Neural cell (in vitro differentiated cells): ENCODE data around the gene DOCK10. TPM values are rescaled to one million over a fixed set of nuclear protein-coding genes. Genes with fewer than 3 reads are reported as not detected.

Experiments used
- H2AFZ ChIP-seq: fragments of 200-600, 300-800 bp; sonication (generic), shearing (Covaris generic); 2 replicates; pipeline ENCODE4 v1.6.0; 2014; ENCODE audit warnings: low read depth, mild to moderate bottlenecking, antibody characterized with exemption, low read length, moderate library complexity
- H3F3A ChIP-seq: fragments of 200-600 bp; shearing (Covaris generic); 2 replicates; pipeline ENCODE4 v1.6.1; 2016; ENCODE audit warnings: mild to moderate bottlenecking, moderate library complexity, mixed read lengths, antibody characterized with exemption, low read length; ENCODE audit not compliant: insufficient read depth, poor library complexity, severe bottlenecking
- H3K27ac ChIP-seq: fragments of 200-600, 300-800 bp; sonication (generic), shearing (Covaris generic); 2 replicates; pipeline ENCODE4 v1.5.1; 2014; ENCODE audit warnings: mild to moderate bottlenecking, low read length, moderate library complexity
- H3K27me3 ChIP-seq: fragments of 300-800, 200-600 bp; sonication (generic), shearing (Covaris generic); 2 replicates; pipeline ENCODE4 v1.6.0; 2014; ENCODE audit warnings: mild to moderate bottlenecking, low read depth, low read length, moderate library complexity; ENCODE audit not compliant: insufficient read depth
- H3K36me3 ChIP-seq: fragments of 300-800, 200-600 bp; sonication (generic), shearing (Covaris generic); 2 replicates; pipeline ENCODE4 v1.5.1; 2014; ENCODE audit warnings: mild to moderate bottlenecking, antibody characterized with exemption, low read length, moderate library complexity; ENCODE audit not compliant: insufficient read depth
- H3K4me2 ChIP-seq: fragments of 300-800, 200-600 bp; sonication (generic), shearing (Covaris generic); 2 replicates; pipeline ENCODE4 v1.6.0; 2014; ENCODE audit warnings: mild to moderate bottlenecking, low read length
- H3K4me3 ChIP-seq: fragments of 300-800, 200-600 bp; sonication (generic), shearing (Covaris generic); 2 replicates; pipeline ENCODE4 v1.5.1; 2014; ENCODE audit warnings: mild to moderate bottlenecking, low read length, moderate library complexity
- H3K79me2 ChIP-seq: fragments of 200-600 bp; shearing (Covaris generic); replicated peaks from 2 replicates; pipeline ENCODE4 v1.6.0; 2014; ENCODE audit warnings: mild to moderate bottlenecking, low read length, moderate library complexity; ENCODE audit not compliant: insufficient read depth
- H3K9ac ChIP-seq: fragments of 300-800, 200-600 bp; sonication (generic), shearing (Covaris generic); 2 replicates; pipeline ENCODE4 v1.6.1; 2016; ENCODE audit warnings: mild to moderate bottlenecking, low read length, mixed read lengths
- H3K9me2 ChIP-seq: fragments of 200-600 bp; shearing (Covaris generic); 2 replicates; pipeline ENCODE4 v1.6.1; 2016; ENCODE audit warnings: mild to moderate bottlenecking, low read length, mixed read lengths; ENCODE audit not compliant: insufficient read depth
- H3K9me3 ChIP-seq: fragments of 200-600, 300-800 bp; sonication (generic), shearing (Covaris generic); 2 replicates; pipeline ENCODE4 v1.6.1; 2016; ENCODE audit warnings: mild to moderate bottlenecking, mixed run types, low read length, moderate library complexity, mixed read lengths
- H4K20me1 ChIP-seq: fragments of 200-600 bp; shearing (Covaris generic); 2 replicates; pipeline ENCODE4 v1.6.1; 2016; ENCODE audit warnings: mild to moderate bottlenecking, mixed run types; ENCODE audit not compliant: insufficient read depth
- CTCF ChIP-seq: fragments of 450-650 bp; IDR thresholded peaks from 2 replicates; pipeline ENCODE4 v1.5.1; 2014; ENCODE audit warnings: antibody characterized with exemption, mild to moderate bottlenecking, moderate library complexity; ENCODE audit not compliant: poor library complexity, severe bottlenecking
- EZH2 ChIP-seq: fragments of 200-600, 300-800 bp; shearing (Covaris generic), sonication (generic); IDR thresholded peaks from 2 replicates; pipeline ENCODE4 v1.6.1; 2014; ENCODE audit warnings: antibody characterized with exemption, low read length, borderline replicate concordance, mild to moderate bottlenecking; ENCODE audit not compliant: insufficient read depth, poor library complexity, severe bottlenecking
- RAD21 ChIP-seq: fragments of 450-650 bp; conservative IDR thresholded peaks from 2 replicates; pipeline ENCODE4 v1.6.1; 2014; ENCODE audit warnings: antibody characterized with exemption, mild to moderate bottlenecking, moderate library complexity
- REST ChIP-seq: IDR thresholded peaks from 2 replicates; pipeline ENCODE4 v1.6.1; 2012; ENCODE audit warnings: borderline replicate concordance
- SMC3 ChIP-seq: fragments of 450-650 bp; conservative IDR thresholded peaks from 2 replicates; pipeline ENCODE4 v1.6.1; 2014; ENCODE audit warnings: antibody characterized with exemption, mild to moderate bottlenecking, moderate library complexity; ENCODE audit not compliant: poor library complexity
- polyA plus RNA-seq: library from polyadenylated mRNA; depleted of rRNA; stranded (reverse); fragments of >200 nt; gene quantifications from 2 replicates; pipeline ENCODE4 v1.2.3, GENCODE V29; 2014

DOCK10 gene
- polyA plus RNA-seq, 1 donor from 2014 or later = 0.37 TPM

- no peak overlapping the region for H3K4me2 ChIP-seq
- H3K27ac ChIP-seq = no peak overlapping the region
- no peak overlapping the region for H3K9ac ChIP-seq
Measured at GRCh38 chr2:225002039-225002655, 40.1 kb downstream of the DOCK10 start.

GRCh38 chr2:224999754-225000153, 42.5 kb downstream of the DOCK10 start:
- Histone ChIP-seq H2AFZ (no peak overlapping the region), H3K27me3 (no peaks in the 10 kb centered on the region), H3K79me2 (no peaks in the 10 kb centered on the region), H3K9me2 (no peaks in the 10 kb centered on the region), H3K4me3 (no peak overlapping the region), H3K9me3 (no peaks in the 10 kb centered on the region), H3K36me3 (no peaks in the 10 kb centered on the region), H3K27ac (no peak overlapping the region), H3F3A (no peaks in the 10 kb centered on the region), H3K9ac (no peak overlapping the region), H4K20me1 (no peaks in the 10 kb centered on the region), H3K4me2 (no peak overlapping the region)
- TF ChIP-seq EZH2 (no peak), CTCF (no peak), SMC3 (no peak)

More at GRCh38 chr2:225002039-225002655, 40.1 kb downstream of the DOCK10 start:
- Histone ChIP-seq H3K9me3 (no peaks in the 10 kb centered on the region), H3K79me2 (no peaks in the 10 kb centered on the region), H3K36me3 (no peaks in the 10 kb centered on the region), H3K27me3 (no peaks in the 10 kb centered on the region), H3K9me2 (no peaks in the 10 kb centered on the region), H3K4me3 (no peak overlapping the region), H2AFZ (no peak overlapping the region), H4K20me1 (no peaks in the 10 kb centered on the region), H3F3A (no peaks in the 10 kb centered on the region)
- TF ChIP-seq SMC3 (peak; percentile 52), REST (no peak), RAD21 (peak; percentile 48), CTCF (peak; percentile 52)
